Myocyte (in vitro differentiated cells): Measurements from ENCODE around the gene TRIM2. TPM values are rescaled to one million over a fixed set of nuclear protein-coding genes. Genes with fewer than 3 reads are reported as not detected.
"Not testable (repeated sequence)": the region's sequence is repeated elsewhere in the genome, so short reads cannot be mapped to it uniquely, and the experiment has no call there.

Experiments
- DNase-seq: peaks from one replicate; pipeline ENCODE4 v3.0.0-alpha.2; 2012; ENCODE audit warnings: low read depth
- polyA plus RNA-seq: library from polyadenylated mRNA; unstranded; fragments of >200 nt; gene quantifications from one replicate; pipeline ENCODE4 v1.2.1, GENCODE V29; 2012; ENCODE audit warnings: missing spikeins
- total RNA-seq: library from RNA; depleted of rRNA; stranded (reverse); fragments of >200 nt; gene quantifications from 2 replicates; pipeline ENCODE4 v1.2.3, GENCODE V29; 2014

The TRIM2 gene
- total RNA-seq = 8.0 and 8.3 TPM in 2 replicates
- polyA plus RNA-seq = 2.8 TPM

DNA sequence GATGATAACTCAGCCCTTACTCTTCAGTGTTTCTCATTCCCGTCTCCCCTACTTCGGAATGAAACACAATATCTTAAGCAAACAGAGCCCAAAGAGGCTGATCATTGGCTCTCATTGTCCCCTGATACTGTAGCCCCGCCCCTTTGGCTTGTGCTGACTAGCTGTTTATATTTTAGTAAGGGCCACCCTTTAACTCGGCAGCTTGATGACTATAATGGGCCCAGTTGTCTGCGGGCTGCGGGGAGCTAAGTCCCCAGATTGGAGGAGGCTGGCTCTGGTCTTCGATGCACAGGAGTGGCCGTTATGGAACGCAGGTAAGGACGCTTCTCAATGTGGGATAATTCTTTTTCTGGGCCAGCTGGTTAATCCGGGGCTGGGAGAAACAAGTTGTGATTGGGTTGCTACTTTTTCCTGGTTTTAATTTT is at the start of gene TRIM2:
Gene TRIM2 (plus strand): TSS at position 197 of the 425 bp plus-strand sequence. CDS start 88 bp downstream, at position 285.
- DNase-seq = peak; percentile 68

DNA sequence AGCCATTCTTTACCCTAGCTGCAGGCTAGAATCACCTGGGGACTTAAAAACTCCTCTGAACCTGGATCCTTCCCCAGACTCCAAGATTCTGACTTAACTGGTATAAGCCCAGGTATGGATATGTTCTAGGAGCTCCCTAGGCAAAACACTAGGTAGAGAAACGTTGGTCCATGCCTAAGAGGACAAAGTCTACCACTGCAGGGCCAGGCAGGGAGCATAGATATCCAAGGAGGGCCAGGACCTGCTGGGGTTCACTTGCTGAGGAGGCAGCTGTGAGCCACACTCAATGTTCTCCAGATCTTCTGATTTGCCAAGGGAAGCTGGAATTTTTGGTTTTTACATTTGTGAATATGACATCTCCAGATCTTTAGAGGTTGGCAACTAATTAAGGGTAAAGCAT is 48.6 kb upstream of the TRIM2 start:
- no peak for DNase-seq

DNA sequence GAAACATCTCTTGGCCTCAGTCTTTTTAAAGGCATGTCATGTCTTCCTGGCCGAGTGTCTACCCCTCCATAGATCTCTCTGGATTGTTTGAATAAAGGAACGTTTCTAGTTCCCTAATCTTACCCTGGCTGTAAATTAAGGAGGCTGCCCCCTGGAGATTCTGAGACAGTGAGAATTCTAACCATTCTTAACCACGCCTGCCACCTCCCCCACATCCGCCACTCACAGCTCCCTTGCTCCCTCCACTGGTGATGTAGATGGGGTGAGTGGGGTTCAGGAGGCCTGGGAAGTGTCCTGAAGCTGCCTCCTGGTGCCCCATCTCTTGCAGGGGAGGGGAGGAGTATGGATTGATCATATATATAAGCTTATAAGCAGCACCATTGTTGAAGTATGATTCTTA is 48.0 kb upstream of the TRIM2 start:
- no peak for DNase-seq

DNA sequence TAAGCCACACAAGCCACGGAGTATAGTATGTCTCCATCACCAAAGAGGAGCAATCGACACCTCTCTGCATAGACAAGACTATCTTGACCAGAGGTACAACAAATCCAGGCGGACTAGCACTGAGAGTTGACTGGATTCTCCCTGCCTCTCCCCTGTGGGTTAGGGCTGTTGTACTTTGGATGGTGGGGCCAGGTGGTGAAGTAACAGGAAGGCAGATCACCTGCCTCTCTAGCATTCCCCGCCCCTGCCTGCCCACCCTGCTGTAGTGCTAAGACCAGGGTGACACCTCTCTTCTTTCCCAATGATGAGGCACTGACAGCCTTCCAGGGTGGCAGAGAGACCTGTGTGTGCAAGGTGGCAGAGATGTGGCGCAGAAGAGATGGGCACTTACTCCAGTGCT is 47.5 kb upstream of the TRIM2 start:
- DNase-seq = no peak

DNA sequence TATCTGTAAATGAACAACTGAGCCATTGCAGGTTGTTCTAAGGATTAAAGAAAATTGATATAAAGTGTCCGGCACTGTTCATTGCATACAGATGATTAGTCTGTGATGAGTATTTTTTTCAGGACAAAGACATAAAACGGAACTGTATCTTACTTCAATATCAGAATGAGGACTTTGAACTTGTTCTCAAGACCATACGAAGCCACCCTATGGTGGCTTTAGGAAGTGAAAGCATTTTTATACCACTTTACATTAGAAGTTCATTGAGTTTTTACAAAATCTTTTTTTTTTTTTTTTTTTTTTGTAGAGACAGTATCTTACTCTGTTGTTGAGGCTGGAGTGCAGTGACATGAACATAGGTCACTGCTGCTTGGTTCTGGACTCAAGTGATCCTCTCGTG is 45.2 kb upstream of the TRIM2 start:
- DNase-seq = no peak

DNA sequence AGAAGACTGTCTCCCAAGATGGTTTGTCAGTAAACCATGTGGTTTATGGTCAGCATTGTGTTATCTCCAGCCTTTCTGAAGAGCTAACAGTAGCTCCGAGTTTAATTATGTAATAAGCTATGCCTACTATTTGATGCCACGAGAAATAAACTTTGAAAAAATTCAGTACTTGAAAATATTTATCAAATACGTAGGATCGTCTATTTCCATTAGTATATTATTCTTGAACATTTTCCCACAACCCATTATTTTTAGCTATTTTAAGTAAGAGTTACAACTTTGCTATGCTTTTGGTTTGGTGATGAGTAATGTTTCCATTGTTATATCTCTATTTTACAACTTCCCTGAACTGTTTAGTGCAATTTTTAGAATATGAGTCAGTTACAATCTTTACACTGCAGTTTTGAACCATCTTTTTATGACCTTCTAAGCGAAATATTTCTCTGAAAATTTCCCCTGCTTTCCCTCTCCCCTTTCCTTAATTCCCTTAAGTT is 44.5 kb upstream of the TRIM2 start:
- DNase-seq = no peak

DNA sequence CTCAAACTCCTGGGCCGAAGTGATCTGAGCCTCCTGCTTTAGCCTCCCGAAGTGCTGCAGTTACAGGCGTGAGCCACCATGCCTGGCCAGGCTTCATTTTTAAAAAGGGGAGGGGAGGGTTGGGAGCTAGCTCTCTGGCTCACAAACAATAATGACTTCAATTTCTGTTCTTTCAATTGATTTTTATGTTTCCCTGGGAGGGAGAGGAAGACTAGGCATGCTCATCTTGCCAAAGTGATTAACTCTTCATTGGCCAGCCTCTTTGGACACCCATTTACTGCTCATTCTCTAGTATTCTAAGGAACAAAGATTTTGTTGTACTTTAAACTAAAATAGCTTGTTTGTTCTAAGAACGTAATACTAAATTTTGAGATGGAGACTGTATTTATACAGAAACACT is 43.4 kb upstream of the TRIM2 start:
- DNase-seq = no peak

DNA sequence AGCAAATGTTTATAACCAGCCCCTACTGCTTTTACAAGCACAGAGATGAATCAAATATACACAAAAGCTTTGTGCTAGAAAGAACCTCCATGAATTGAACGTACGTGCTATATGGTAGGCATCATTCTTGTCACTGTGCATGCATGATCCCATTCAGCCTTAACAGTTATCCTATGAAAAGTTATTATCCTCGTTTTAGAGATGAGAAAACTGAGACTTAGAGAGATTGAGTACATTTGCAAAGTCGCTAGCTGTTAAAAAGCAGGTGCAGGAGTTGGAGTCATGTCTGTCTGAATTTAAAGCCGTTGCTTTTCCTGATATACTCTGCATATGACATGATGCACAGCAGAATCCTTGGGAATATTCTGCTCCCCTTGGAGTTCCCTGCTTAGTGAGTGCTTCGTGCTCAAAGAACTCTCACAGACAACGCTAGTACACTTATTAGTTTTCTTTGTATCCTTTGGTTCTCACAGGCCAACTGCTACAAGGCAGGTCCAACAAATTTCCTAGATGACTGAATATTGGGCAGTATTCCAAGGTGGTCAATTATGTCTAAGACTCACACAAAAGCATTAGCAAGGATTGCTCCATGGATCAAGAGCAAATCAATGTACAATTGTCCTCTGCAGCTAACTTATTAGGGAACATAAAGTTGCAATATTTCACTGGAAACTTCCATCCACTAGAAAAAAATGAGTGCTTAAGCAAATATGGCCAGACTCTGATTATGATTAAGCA is 42.8 kb upstream of the TRIM2 start:
- no peak for DNase-seq

DNA sequence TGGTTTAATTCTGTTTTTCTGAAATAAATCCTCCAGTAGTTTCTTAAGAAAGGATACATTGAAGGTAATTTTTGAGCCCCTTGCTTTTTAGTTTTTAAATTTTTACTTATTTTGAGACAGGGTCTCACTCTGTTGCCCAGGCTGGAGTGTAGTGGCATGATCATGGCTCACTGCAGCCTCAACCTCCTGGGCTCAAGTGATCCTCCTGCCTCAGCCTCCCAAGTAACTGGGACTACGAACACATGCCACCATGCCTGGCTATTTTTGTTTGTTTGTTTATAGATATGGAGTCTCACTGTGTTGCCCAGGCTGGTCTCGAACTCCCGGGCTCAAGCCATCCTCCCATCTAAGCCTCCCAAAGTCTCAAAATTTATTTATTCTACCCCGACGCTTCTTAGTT is 39.0 kb upstream of the TRIM2 start:
- not testable (repeated sequence) for DNase-seq

DNA sequence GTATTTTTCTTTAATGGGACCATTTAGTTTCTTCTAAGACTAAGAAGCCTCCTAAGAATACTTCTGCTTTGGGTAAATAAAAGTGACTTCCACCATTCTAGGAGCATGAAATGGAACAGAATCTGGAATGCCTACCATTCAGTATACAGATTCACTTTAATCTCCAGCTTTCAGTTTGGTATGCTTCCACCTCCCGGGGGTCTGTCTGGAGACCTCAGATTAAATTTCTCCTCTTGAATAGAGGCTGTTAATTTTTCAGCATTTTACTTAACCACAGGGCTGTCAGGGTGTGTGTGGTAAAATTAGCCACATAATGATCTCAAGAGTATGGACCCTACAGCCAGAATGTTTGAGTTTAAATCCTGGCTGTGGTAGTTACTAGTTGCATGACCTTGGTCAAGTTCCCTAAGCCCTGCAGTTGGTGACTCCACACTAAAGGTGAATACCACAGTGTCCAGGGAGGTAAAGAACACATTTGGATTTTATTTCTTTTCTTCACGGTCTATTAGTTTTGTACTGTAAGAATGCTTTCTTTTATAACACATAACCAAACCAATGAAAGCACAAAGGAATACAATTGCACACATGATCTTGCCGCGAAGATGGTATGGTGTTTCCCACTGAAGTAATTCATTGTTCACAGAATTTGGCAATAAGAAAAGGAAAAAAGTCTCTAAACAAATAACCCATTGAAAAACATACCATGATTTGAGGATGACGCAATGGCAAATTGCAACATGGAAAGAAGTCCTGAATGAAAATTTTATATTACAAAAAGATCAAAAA is 37.3 kb upstream of the TRIM2 start:
- DNase-seq = no peak

DNA sequence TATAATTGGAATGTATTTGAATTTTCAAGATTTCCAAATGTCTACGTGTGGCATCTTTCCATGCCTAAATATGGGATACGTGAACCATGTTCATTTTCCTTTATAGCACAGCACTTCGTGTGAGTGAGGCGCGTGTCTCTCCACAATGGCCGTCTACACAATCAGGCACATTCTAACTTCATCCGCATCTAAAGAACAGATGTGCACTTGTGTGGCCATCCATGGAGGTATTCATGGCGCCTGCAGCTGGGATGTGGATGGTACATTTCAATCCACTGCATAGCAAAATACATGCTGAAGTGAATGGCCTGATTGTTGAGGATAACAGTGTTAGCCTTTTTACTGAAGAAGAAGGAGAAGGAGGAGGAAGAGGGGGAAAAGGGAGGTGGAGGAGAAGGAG is 34.5 kb upstream of the TRIM2 start:
- no peak for DNase-seq

DNA sequence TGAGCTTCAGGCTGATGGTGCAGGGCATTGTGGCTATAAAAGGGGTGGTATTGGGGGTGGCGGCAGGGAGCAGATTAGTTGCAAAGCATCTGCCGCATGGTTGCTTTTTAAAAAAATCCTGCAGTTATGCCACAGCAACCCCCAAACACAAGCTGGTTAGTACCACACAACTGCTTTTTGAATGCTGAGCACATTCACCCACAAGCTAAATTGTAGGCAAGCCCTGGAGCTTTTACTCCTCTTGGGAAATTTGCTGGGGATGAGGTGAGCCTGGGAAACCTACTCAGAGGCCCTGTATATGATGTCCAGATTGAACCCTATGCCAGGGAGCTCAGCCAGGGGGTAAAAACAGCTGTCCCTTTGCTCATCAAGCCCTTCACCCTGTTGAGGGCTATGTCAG is 33.8 kb upstream of the TRIM2 start:
- no peak for DNase-seq

DNA sequence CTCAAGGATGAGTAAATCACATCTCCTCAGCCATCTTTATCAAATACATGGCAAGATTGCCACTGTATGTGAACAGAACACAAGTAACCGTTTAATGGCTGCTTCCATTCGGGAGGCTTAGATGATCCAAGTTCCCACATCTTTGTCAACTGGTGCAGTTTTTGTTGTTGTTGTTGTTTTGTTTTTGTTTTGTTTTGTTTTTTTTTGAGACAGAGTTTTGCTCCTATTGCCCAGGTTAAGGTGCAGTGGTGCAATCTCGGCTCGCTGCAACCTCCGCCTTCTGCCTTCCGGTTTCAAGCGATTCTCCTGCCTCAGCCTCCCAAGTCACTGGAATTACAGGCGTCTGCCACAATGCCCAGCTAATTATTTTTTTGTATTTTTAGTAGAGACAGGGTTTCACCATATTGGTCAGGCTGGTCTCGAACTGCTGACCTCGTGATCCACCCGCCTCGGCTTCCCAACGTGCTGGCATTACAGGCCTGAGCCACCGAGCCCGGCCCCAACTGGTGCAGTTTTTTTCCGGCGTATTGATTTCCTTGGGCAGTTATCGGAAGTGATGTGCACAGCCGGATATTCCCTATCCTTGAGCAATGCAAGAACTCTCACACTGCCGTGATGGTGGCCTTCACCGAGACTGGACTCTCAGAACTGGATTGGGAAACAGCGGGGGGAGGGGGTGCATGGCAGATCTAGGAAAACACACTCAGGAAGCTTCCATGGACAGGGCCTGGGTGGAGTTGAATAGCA is 29.2 kb upstream of the TRIM2 start:
- DNase-seq = no peak

DNA sequence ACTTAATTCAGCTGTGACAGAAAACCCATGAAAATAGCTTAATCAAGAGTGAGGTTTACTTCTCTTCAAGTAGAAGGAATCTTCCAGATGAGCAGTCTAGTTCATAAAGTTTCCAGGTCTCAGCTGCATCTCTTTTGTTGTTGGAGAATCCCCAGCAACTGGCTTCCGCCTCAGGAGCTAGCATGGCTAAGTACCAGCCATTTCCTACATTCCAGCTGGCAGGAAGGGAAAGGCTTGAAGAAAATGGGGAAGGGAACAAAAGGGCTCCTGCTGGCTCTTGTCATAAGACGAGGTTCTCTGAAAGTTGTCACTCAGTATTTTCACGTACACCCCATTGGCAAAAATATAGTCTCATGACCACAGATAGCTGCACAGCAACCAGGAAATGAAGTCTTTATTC is 27.3 kb upstream of the TRIM2 start:
- DNase-seq = no peak

DNA sequence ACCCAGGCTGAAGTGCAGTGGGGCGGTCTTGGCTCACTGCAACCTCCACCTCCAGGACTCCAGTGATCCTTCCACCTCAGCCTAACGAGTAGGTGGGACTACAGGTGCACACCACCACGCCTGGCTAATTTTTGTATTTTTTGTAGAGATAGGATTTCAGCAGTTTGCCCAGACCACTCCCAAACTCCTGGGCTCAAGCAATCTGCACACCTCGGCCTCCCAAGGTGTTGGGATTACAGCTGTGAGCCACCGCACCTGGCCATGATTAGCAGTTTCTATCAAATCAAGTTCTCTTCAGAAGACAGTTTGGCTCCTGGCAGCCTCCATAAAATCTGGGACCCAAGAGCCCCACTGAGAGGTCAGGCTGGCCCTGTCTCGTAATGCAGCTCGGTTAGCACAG is 26.4 kb upstream of the TRIM2 start:
- no peak for DNase-seq

DNA sequence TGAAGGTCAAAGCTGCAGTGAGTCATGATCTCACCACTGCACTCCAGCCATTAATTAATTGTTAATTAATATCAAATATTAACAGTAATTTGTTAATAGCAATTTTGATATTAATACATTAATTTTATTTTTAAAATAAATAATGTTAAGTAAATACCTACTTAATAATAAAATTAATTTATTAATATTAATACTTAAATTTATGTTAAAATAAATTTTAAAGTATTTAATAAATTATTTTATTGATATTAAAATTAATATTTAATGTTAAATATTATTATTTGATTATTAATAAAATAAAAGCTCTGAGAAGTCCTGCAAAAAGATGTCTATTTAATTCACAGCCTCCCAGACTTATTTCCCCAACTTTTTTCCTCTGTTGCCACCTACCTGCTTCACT is 25.1 kb upstream of the TRIM2 start:
- DNase-seq = no peak

DNA sequence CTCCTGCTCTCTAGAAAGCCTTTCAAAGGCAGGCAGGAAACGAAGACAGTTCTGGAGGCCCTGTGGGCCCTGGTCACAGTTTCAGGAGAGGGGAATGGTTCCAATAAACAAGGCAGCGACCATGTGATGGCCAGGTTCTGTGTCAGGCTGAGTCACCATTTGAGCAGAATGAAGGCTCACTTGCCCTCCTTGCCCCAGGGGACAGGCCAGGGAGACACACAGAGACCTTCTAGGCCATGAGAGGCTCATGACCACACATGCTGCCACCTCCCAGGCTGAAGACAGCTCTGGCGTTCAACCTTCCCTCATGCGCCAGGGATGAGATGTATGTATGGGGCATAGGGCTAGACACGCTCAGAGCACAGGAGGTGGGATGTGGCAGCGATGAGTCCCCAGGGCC is 22.9 kb upstream of the TRIM2 start:
- DNase-seq = peak; percentile 1

DNA sequence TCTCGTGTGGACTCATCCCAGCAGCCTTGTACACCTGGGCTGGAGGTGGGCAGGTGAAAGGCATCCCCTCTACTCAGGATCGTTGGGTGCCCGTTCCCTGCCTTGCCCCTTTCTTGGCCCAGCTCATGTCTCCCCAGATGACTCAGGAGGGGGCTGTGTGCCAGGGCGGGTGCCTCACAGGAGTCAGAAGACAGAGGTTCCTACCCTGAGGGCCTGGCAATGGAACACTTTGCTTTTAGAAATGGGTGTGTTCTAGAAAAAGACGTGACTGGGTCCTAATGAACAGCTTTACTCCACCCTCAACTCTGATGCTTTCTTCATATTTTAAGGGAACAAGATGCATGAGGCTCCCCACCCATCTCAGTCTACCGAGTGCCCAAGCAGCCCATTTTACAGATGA is 22.5 kb upstream of the TRIM2 start:
- DNase-seq = no peak

DNA sequence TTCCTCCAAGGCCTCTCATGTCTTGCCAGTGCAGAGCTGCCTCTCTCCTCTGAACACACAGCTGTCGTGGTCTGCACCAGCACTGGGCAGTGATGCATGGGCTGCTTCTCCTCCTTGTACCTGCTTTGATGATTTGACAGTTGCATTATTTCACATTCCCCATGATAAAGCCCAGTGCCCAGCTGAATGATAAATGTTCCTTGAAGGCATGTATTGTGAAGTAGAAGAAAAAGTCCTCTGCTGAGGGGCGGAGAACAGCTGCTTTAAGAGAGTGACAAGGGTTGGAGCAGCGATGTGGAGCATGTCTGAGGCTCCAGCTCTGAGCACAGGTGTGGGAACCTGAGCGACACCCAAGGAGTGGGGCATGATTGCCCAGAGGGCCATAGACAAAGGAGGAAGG is 21.1 kb upstream of the TRIM2 start:
- DNase-seq = no peak

DNA sequence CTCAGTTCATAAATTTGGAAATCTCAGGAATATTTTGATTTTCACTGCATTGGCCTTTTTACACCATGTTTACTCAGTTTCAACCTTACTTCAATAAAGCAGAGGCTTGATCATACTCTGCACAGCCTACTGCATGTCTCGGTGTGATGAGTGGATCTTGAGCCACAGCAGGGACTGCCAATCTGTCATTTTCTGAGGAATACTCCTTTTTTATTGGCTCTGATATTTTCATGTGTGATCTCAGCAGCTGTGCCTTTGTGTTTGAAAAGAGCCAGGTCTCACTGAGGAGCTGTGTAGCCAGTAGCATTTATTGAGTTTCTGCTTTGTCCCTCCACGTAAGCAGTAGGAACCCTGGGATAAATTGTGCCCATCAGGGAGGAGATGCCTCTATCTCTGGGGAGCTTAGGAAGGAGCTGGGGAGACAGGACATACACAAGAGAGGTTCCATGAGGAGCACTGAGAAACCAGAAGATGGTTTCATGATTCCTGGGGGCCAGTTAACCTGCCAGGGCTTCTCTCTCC is 18.9 kb upstream of the TRIM2 start:
- DNase-seq = no peak

DNA sequence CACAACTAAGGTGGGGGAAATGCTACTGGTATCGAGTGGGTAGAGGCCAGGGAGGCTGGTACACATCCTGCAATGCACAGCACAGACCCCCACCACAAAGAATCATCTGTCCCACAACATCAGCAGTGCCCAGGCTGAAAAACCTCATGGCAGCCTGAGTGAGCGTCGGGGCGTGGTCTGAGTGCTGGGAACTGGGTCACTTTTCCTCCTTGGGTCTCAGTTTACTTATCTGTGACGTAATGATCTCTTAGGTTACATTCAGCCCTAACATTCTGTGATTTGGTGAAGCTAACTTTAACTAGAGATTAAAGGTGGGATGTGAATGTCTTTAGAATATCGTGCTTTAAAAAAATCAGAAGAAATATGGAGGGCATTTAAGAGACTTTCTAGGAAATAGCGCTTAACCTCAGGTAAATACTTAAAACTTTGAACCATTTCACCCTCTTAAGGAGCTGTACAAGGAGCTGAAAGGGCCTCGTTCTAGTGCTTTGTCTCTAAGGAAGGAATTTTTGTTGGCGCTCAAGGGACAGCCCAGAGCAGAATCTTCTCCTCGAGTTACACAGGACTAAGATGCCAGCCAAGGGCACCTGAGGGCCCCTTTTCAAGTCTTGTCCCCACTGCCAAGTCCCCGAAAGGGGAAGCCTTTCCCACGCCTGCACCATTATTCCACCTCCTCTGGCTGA is 18.1 kb upstream of the TRIM2 start:
- DNase-seq = no peak
